ENCODE results near the gene GNAQ. TPM values are rescaled to one million over a fixed set of nuclear protein-coding genes. Genes with fewer than 3 reads are reported as not detected.

GNAQ gene
- total RNA-seq, 1 experiment from 2014 or later = 34.1 TPM

DNA sequence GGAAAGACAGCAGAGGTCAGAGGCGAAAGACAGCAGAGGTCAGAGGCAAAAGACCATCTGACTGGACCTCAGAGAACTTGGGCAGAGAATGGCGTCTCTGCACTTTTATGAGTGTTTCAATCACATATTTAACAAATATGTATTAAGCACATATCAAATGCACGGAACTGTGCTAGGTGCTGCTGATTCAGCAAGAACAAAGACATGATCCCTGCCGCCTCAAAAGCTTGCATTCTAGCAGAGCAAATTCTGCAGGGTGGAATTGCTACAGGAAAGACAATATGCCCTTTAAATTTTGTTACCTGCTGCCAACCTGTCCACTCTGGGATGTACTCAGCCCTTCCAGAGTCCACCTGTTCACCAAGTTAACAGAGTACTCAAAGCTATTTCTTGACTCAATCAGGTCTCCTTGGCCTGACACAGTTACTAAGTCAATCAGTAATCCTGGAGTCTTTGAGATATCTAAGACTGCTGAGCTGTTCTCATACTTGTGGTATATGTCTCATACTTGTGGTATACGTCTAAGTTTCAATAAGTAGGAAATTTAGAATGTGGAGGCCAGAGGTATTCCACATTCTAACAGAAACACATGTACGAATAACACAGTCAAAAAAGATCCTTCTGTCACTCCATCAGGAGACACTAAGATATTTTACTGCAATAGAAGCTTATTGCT lies 131.8 kb downstream of the GNAQ start:
- DNase-seq = no peak
- H3K27ac Mint-ChIP-seq (ENCODE audit: unreplicated experiment) = no peak overlapping the region
- no peaks in the 10 kb centered on the region for H3K9me3 Mint-ChIP-seq (ENCODE audit: low read depth, unreplicated experiment)
- no peaks in the 10 kb centered on the region for H3K36me3 Mint-ChIP-seq (ENCODE audit: insufficient read depth, unreplicated experiment)
- intact Hi-C loops (cut with micrococcal nuclease; ENCODE audit: unreplicated experiment) = loop anchor here (10.0 kb wide), 1 partner anchor 55 kb away; no protein-coding TSS in a partner anchor
- CTCF ChIA-PET = interaction anchor here (0.8 to 1.3 kb wide), 2 partner anchors 20 to 28 kb away, joined by 3 to 4 read pairs; no protein-coding TSS in a partner anchor
- no peak for TF ChIP-seq CTCF (IDR thresholded peaks at IDR 0.05; ENCODE audit: unreplicated experiment)
- H3K4me1 Mint-ChIP-seq (ENCODE audit: low read depth, unreplicated experiment) = peaks cover 55% of the 10 kb centered on the region
- no peak overlapping the region for H3K4me3 Mint-ChIP-seq (ENCODE audit: low read depth, unreplicated experiment)
- BruUV-seq (replicated peaks) = no TSS peak
- no peaks in the 10 kb centered on the region for H3K27me3 Mint-ChIP-seq (ENCODE audit: unreplicated experiment)

- intact Hi-C loops (cut with micrococcal nuclease; ENCODE audit: unreplicated experiment) = no loop called here
- BruUV-seq (replicated peaks) = no TSS peak
- no peak for DNase-seq
- no peak for TF ChIP-seq CTCF (IDR thresholded peaks at IDR 0.05; ENCODE audit: unreplicated experiment)
- no peak overlapping the region for H3K27ac Mint-ChIP-seq (ENCODE audit: unreplicated experiment)
- CTCF ChIA-PET = interaction anchor here (0.8 kb wide), 1 partner anchor 27 kb away, joined by 3 read pairs; no protein-coding TSS in a partner anchor
- H3K4me1 Mint-ChIP-seq (ENCODE audit: low read depth, unreplicated experiment) = peaks cover 53% of the 10 kb centered on the region
- H3K4me3 Mint-ChIP-seq (ENCODE audit: low read depth, unreplicated experiment) = no peak overlapping the region
- no peaks in the 10 kb centered on the region for H3K27me3 Mint-ChIP-seq (ENCODE audit: unreplicated experiment)
- no peaks in the 10 kb centered on the region for H3K36me3 Mint-ChIP-seq (ENCODE audit: insufficient read depth, unreplicated experiment)
- no peaks in the 10 kb centered on the region for H3K9me3 Mint-ChIP-seq (ENCODE audit: low read depth, unreplicated experiment)
Measured at GRCh38 chr9:77898864-77899263, 132.7 kb downstream of the GNAQ start.

DNA sequence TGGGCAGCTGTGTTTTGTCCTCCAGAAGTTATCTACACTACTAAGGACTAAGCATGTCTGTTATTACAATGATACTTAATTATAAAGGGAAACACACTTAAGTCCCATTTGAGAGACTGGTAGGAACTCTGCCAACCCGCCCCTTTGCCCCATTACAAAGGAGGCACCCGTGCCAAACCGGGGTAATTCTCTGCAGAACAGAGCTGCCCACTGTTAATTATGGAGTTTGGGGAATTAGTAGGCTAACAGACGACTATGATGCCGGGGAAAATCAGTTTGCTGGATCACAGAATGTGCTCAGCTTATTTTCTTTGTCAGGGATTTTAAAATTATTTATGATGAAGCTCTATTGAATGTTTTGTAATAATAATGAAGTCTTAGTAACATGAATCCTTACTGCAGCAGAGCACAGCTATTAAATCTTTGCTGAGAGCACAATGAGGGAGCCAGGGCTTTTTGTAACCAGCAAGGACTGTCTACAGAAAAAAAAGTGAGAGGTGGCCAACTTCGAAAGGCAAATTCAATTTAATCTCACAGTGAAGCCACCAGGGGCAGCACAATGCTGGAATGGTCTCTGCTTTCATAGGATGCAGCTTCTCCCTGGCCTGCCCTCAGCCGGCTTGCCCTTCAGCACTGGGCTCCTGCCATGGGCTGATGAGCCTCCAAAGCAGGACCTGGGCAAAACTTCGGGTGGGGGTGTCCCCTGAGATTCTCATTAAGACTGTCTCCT lies 134.5 kb downstream of the GNAQ start:
- Mint-ChIP-seq H3K36me3 (ENCODE audit: insufficient read depth, unreplicated experiment) (no peaks in the 10 kb centered on the region), H3K4me1 (ENCODE audit: low read depth, unreplicated experiment) (peaks cover 39% of the 10 kb centered on the region), H3K9me3 (ENCODE audit: low read depth, unreplicated experiment) (no peaks in the 10 kb centered on the region), H3K27me3 (ENCODE audit: unreplicated experiment) (no peaks in the 10 kb centered on the region), H3K27ac (ENCODE audit: unreplicated experiment) (no peak overlapping the region), H3K4me3 (ENCODE audit: low read depth, unreplicated experiment) (no peak overlapping the region)
- intact Hi-C loops (cut with micrococcal nuclease; ENCODE audit: unreplicated experiment) = no loop called here
- CTCF ChIA-PET = no interaction called here
- DNase-seq = no peak
- BruUV-seq (replicated peaks) = no TSS peak
- no peak for TF ChIP-seq CTCF (IDR thresholded peaks at IDR 0.05; ENCODE audit: unreplicated experiment)

DNA sequence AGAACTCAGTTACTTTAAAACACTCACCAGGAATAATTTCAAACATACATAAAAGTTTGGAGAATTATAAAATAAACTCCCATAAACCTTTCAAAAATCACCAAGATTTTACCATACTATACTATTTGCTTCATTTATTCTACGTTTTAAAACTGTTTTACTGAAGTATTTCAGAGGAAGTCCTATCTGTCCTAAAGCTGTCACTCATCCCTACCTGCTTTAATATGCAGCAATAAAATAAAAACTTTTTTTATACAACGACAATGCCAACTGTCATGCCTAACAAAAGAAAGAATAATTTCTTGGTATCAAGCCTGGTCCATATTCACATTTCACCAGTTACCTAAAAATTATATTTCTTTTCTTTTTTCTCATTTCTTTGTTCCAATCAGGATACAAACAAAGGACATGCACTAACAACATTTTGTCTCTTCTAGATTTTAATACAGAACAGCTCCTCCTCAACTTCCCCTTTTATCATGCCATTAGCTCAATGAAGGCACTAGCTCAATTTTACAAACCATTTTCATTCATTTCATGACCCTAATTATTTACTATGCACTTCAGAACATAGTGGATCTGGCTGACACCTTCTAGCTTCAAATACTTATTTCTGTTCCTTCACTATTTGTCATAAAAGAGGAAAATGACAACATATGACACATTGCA lies 135.2 kb downstream of the GNAQ start:
- Mint-ChIP-seq H3K36me3 (ENCODE audit: insufficient read depth, unreplicated experiment) (no peaks in the 10 kb centered on the region), H3K4me1 (ENCODE audit: low read depth, unreplicated experiment) (peaks cover 34% of the 10 kb centered on the region), H3K4me3 (ENCODE audit: low read depth, unreplicated experiment) (no peak overlapping the region), H3K27me3 (ENCODE audit: unreplicated experiment) (no peaks in the 10 kb centered on the region), H3K27ac (ENCODE audit: unreplicated experiment) (no peak overlapping the region), H3K9me3 (ENCODE audit: low read depth, unreplicated experiment) (no peaks in the 10 kb centered on the region)
- intact Hi-C loops (cut with micrococcal nuclease; ENCODE audit: unreplicated experiment) = no loop called here
- no TSS peak for BruUV-seq (replicated peaks)
- DNase-seq = no peak
- no peak for TF ChIP-seq CTCF (IDR thresholded peaks at IDR 0.05; ENCODE audit: unreplicated experiment)
- CTCF ChIA-PET = interaction anchor here (0.5 kb wide), 1 partner anchor 73 kb away, joined by 6 read pairs; no protein-coding TSS in a partner anchor
